Fibroblast of lung (primary cell): ENCODE data around the gene UGT1A5. TPM values are rescaled to one million over a fixed set of nuclear protein-coding genes. Genes with fewer than 3 reads are reported as not detected.

ENCODE experiments used
- DNase-seq, 2 donors: peaks; one replicate each; pipeline versions ENCODE4 v3.0.0 to v3.0.0-alpha.2; 2010; ENCODE audit warnings: low read depth in 2 of 2
- H2AFZ ChIP-seq: 2 replicates; pipeline ENCODE4 v1.5.1; 2012; ENCODE audit warnings: low read length, control low read depth, inconsistent platforms
- H3K27ac ChIP-seq: 2 replicates; pipeline ENCODE4 v1.5.1; 2011; ENCODE audit warnings: low read length, control low read depth; ENCODE audit not compliant: insufficient read depth
- H3K27me3 ChIP-seq: 2 replicates; pipeline ENCODE4 v1.5.1; 2011; ENCODE audit warnings: mild to moderate bottlenecking, low read length; ENCODE audit not compliant: control insufficient read depth, insufficient read depth
- H3K36me3 ChIP-seq: 2 replicates; pipeline ENCODE4 v1.5.1; 2011; ENCODE audit warnings: low read length; ENCODE audit not compliant: control insufficient read depth, insufficient read depth
- H3K4me1 ChIP-seq: 2 replicates; pipeline ENCODE4 v1.5.1; 2011; ENCODE audit warnings: low read length; ENCODE audit not compliant: control insufficient read depth, insufficient read depth; ENCODE audit errors: extremely low read depth
- H3K4me2 ChIP-seq: 2 replicates; pipeline ENCODE4 v1.5.1; 2011; ENCODE audit warnings: low read length, control low read depth; ENCODE audit not compliant: insufficient read depth; ENCODE audit errors: extremely low read depth
- H3K4me3 ChIP-seq, 4 experiments: fragments of 200-600 bp in 1 of 4; sonication (generic) in 1 of 4; replicated peaks in 1 of 4; 2 replicates each; pipeline ENCODE4 v1.5.1; 2011 to 2016; ENCODE audit warnings: low read length in 4 of 4, low read depth in 3 of 4, mild to moderate bottlenecking in 3 of 4, control low read depth in 2 of 4, inconsistent platforms in 1 of 4, mixed read lengths in 1 of 4; ENCODE audit not compliant: insufficient read depth in 1 of 4; ENCODE audit errors: control extremely low read depth in 1 of 4
- H3K79me2 ChIP-seq: 2 replicates; pipeline ENCODE4 v1.5.1; 2012; ENCODE audit warnings: mild to moderate bottlenecking, low read length, inconsistent platforms; ENCODE audit not compliant: control insufficient read depth, insufficient read depth
- H3K9ac ChIP-seq: 2 replicates; pipeline ENCODE4 v1.5.1; 2011; ENCODE audit warnings: mild to moderate bottlenecking, low read length, control low read depth; ENCODE audit not compliant: insufficient read depth
- H3K9me3 ChIP-seq: 2 replicates; pipeline ENCODE4 v1.5.1; 2012; ENCODE audit warnings: low read depth, low read length; ENCODE audit not compliant: control insufficient read depth, insufficient read depth
- H4K20me1 ChIP-seq: 2 replicates; pipeline ENCODE4 v1.5.1; 2011; ENCODE audit warnings: low read length; ENCODE audit not compliant: control insufficient read depth, insufficient read depth; ENCODE audit errors: extremely low read depth
- EZH2 ChIP-seq: IDR thresholded peaks from 2 replicates; pipeline ENCODE4 v1.5.1; 2012; ENCODE audit warnings: low read length, control low read depth, mild to moderate bottlenecking; ENCODE audit errors: missing control alignments
- polyA minus RNA-seq: library from RNA; depleted of rRNA, polyadenylated mRNA; stranded (reverse); fragments of >200 nt; gene quantifications from 2 replicates; pipeline ENCODE4 v1.2.3, GENCODE V29; 2011; ENCODE audit warnings: low replicate concordance
- polyA plus RNA-seq, 2 donors: library from polyadenylated mRNA; depleted of rRNA in 1 of 2; stranded (reverse) in 1 of 2; unstranded in 1 of 2; fragments of >200 nt; gene quantifications; 2 replicates each; pipeline ENCODE4 v1.2.1, GENCODE V29; 2011 to 2012; ENCODE audit warnings: missing spikeins in 1 of 2
- total RNA-seq: library from RNA; depleted of rRNA; stranded (reverse); fragments of >200 nt; gene quantifications from 2 replicates; pipeline ENCODE4 v1.2.1, GENCODE V29; 2014
- TF ChIP-seq, protein P1 (sequence below), 2 donors: IDR thresholded peaks in 1 of 2; conservative IDR thresholded peaks in 1 of 2; 1 replicate in 1 of 2; 2 replicates in 1 of 2; pipeline ENCODE4 v1.5.1; 2011 to 2012; ENCODE audit warnings: low read length in 2 of 2, control low read depth in 1 of 2, inconsistent platforms in 1 of 2, low read depth in 1 of 2, mild to moderate bottlenecking in 1 of 2

Gene UGT1A5
- total RNA-seq (not detected in 2 replicates), polyA plus RNA-seq (not detected in 2 replicates), polyA minus RNA-seq (not detected in 2 replicates)
- polyA plus RNA-seq (2012): not detected in 2 replicates

DNA sequence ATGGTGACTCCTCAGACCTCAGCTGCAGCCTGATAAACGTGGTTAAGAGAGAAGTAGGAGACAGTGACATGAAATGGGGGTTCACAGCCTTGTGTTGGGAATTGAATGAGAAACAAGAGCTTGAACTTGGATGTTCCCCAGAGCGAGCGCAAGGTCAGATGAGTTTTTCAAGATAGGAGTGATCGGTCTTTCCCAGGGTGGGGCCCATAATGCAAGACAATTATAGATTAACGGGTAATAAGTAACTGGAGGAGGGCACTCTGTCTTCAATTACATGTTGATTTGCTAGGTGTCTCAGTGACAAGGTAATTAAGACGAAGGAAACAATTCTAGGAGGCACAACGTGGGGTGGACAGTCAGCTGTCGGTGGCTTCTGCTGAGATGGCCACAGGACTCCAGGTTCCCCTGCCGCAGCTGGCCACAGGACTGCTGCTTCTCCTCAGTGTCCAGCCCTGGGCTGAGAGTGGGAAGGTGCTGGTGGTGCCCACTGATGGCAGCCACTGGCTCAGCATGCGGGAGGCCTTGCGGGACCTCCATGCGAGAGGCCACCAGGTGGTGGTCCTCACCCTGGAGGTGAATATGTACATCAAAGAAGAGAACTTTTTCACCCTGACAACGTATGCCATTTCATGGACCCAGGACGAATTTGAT, at the start of gene UGT1A5:
UGT1A5 (plus strand) TSS at position 297 of the 651 bp plus-strand sequence; CDS start at position 382, 85 bp downstream.
- no peaks in the 10 kb centered on the region for H3K79me2 ChIP-seq
- no peak within 1 kb of the TSS for H3K4me2 ChIP-seq
- no peak within 1 kb of the TSS for H3K27ac ChIP-seq
- H3K9me3 ChIP-seq: no peaks in the 10 kb centered on the region
- DNase-seq: no peak
- H3K27me3 ChIP-seq: peaks cover 4% of the 10 kb centered on the region
- TF ChIP-seq EZH2: no peak
- TF ChIP-seq, protein P1, sequence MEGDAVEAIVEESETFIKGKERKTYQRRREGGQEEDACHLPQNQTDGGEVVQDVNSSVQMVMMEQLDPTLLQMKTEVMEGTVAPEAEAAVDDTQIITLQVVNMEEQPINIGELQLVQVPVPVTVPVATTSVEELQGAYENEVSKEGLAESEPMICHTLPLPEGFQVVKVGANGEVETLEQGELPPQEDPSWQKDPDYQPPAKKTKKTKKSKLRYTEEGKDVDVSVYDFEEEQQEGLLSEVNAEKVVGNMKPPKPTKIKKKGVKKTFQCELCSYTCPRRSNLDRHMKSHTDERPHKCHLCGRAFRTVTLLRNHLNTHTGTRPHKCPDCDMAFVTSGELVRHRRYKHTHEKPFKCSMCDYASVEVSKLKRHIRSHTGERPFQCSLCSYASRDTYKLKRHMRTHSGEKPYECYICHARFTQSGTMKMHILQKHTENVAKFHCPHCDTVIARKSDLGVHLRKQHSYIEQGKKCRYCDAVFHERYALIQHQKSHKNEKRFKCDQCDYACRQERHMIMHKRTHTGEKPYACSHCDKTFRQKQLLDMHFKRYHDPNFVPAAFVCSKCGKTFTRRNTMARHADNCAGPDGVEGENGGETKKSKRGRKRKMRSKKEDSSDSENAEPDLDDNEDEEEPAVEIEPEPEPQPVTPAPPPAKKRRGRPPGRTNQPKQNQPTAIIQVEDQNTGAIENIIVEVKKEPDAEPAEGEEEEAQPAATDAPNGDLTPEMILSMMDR (conservative IDR thresholded peaks at IDR 0.05 in 1 of 2, IDR thresholded peaks at IDR 0.05 in 1 of 2; ENCODE audit: low read depth in 1 of 2, low read length in 2 of 2): no peak
- no peaks in the 10 kb centered on the region for H4K20me1 ChIP-seq
- no peaks in the 10 kb centered on the region for H3K36me3 ChIP-seq
- no peak within 1 kb of the TSS for H2AFZ ChIP-seq
- H3K4me1 ChIP-seq: no peaks in the 10 kb centered on the region
- no peak within 1 kb of the TSS for H3K4me3 ChIP-seq
- no peak within 1 kb of the TSS for H3K9ac ChIP-seq

DNA sequence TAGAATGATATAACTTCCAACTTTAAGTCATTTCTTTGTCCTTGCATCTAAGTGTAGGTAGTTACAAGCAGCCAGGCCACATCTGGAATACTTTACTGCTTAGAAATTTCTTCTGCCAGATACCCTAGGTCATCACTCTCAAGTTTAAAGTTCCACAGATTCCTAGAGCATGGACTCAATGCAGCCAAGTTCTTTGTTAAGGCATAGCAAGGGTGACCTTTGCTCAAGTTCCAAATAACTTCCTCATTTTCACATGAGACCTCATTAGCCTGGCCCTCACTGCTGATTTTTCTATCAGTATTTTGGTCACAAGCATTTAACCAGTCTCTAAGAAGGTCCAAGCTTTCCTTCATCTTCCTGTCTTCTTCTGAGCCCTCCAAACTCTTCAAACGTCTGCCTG, 48.8 kb upstream of the UGT1A5 start:
- no peak overlapping the region for H3K4me2 ChIP-seq
- no peaks in the 10 kb centered on the region for H3K79me2 ChIP-seq
- no peaks in the 10 kb centered on the region for H3K4me1 ChIP-seq
- no peak overlapping the region for H3K27ac ChIP-seq
- no peaks in the 10 kb centered on the region for H3K9me3 ChIP-seq
- no peaks in the 10 kb centered on the region for H4K20me1 ChIP-seq
- H2AFZ ChIP-seq: no peak overlapping the region
- no peak overlapping the region for H3K4me3 ChIP-seq
- DNase-seq: no peak
- no peak overlapping the region for H3K9ac ChIP-seq
- TF ChIP-seq, protein P1 (conservative IDR thresholded peaks at IDR 0.05 in 1 of 2, IDR thresholded peaks at IDR 0.05 in 1 of 2; ENCODE audit: low read depth in 1 of 2, low read length in 2 of 2): no peak
- TF ChIP-seq EZH2: no peak
- H3K27me3 ChIP-seq: no peaks in the 10 kb centered on the region
- no peaks in the 10 kb centered on the region for H3K36me3 ChIP-seq

DNA sequence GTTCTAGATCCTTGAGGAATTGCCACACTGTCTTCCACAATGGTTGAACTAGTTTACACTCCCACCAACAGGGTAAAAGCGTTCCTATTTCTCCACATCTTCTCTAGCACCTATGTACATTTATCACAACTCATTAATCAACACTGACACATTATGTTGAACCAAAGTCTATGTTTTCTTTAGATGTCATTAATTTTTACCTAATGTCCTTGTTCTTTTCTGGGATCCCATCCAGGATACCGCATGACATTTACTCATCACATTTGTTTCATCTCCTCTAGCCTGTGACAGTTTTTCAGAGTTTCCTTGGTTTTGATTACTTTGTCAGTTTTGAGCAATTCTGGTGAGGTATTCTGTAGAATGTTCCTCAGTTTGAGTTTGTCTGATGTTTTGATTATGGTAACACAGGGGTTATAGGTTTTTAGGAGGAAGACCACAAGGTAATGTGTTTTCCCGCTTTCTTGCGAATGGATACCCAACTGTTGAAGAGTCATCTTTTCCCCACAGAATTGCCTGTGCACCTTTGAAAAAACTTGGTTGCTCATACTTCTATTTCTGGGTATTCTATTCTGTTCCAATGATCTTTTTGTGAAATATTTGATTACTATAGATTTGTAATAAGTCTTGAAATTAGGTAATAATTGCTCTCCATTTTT, 44.0 kb upstream of the UGT1A5 start:
- H3K27me3 ChIP-seq: no peaks in the 10 kb centered on the region
- H3K79me2 ChIP-seq: no peaks in the 10 kb centered on the region
- H3K4me2 ChIP-seq: no peak overlapping the region
- no peaks in the 10 kb centered on the region for H4K20me1 ChIP-seq
- no peaks in the 10 kb centered on the region for H3K36me3 ChIP-seq
- no peak overlapping the region for H3K27ac ChIP-seq
- no peak for DNase-seq
- TF ChIP-seq EZH2: no peak
- TF ChIP-seq, protein P1 (conservative IDR thresholded peaks at IDR 0.05 in 1 of 2, IDR thresholded peaks at IDR 0.05 in 1 of 2; ENCODE audit: low read depth in 1 of 2, low read length in 2 of 2): no peak
- H2AFZ ChIP-seq: no peak overlapping the region
- no peak overlapping the region for H3K4me3 ChIP-seq
- no peaks in the 10 kb centered on the region for H3K9me3 ChIP-seq
- no peaks in the 10 kb centered on the region for H3K4me1 ChIP-seq
- H3K9ac ChIP-seq: no peak overlapping the region
